ENCODE results near the gene ZNF717. TPM values are rescaled to one million over a fixed set of nuclear protein-coding genes. Genes with fewer than 3 reads are reported as not detected.
A peak's percentile ranks its signal among the peaks of the same experiment; 100 is the strongest.
"Not testable (repeated sequence)": the region's sequence is repeated elsewhere in the genome, so short reads cannot be mapped to it uniquely, and the experiment has no call there.

ZNF717 gene
- 4.3 TPM for polyA plus RNA-seq (2013, experiment 1 of 2; ENCODE audit: insufficient read length)
- polyA plus RNA-seq (2013, experiment 2 of 2; ENCODE audit: insufficient read length): 6.1 TPM

- DNase-seq: peak; percentile 85
These were observed at the start of gene ZNF717 for GRCh38 chr3:75785081-75785755. ZNF717 (minus strand) TSS chr3:75785549; CDS start chr3:75783362, 2,187 bp downstream.

GRCh38 chr3:75831076-75831475 is 45.7 kb upstream of the ZNF717 start:
- DNase-seq: peak; percentile 74

GRCh38 chr3:75818019-75818418 is 32.7 kb upstream of the ZNF717 start:
- DNase-seq: peak; percentile 31

GRCh38 chr3:75816287-75817180 is 31.2 kb upstream of the ZNF717 start:
- DNase-seq: peak; percentile 94

- no peak for DNase-seq
These were observed 29.4 kb upstream of the ZNF717 start for GRCh38 chr3:75814797-75815196.

- DNase-seq: no peak
These were observed 2.8 kb downstream of the ZNF717 start for GRCh38 chr3:75782506-75782905.

GRCh38 chr3:75781079-75781745 is 4.1 kb downstream of the ZNF717 start:
- DNase-seq: no peak

- DNase-seq: not testable (repeated sequence)
These were observed 7.6 kb downstream of the ZNF717 start for GRCh38 chr3:75777742-75778141.

GRCh38 chr3:75771631-75772030 is 13.7 kb downstream of the ZNF717 start:
- DNase-seq: not testable (repeated sequence)

- no peak for DNase-seq
These were observed 16.9 kb downstream of the ZNF717 start for GRCh38 chr3:75768303-75769017.

GRCh38 chr3:75737831-75738493 is 47.4 kb downstream of the ZNF717 start:
- peak; percentile 5 for DNase-seq

GRCh38 chr3:75727985-75728384 is 57.4 kb downstream of the ZNF717 start:
- no peak for DNase-seq

- DNase-seq: peak; percentile 28
These were observed 93.3 kb downstream of the ZNF717 start for GRCh38 chr3:75692061-75692460.

- DNase-seq: no peak
These were observed 98.0 kb downstream of the ZNF717 start for GRCh38 chr3:75687323-75687722.
